HG02798 (cell line): ENCODE results near the gene ACADVL.
A peak's percentile ranks its signal among the peaks of the same experiment; 100 is the strongest.

Source experiments
- ATAC-seq: cut with Tn5 transposase; IDR thresholded peaks from one replicate; pipeline ENCODE4 v1.9.1; 2021; ENCODE audit warnings: mild to moderate bottlenecking; ENCODE audit not compliant: unreplicated experiment, poor library complexity

ACADVL gene

DNA sequence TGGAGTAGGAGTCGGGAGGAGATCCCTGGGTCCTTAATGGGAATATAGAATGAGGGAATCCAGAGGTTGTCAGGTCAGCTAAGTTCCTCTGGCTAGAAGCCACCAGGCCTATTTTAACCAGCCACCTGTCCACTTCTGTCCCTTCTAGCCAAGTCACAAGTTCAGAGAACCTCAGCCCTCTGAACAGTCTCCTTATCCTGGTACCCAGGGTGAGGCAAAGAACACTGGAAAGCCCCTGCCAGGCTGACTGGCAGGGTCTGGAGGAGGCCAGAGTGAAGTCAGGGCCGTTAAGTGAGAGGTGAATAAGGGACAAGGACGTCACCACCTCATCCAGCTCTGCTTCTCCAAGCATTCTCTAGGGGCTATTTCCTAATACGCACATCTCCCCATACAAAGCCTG is 29.1 kb downstream of the ACADVL start:
- no peak for ATAC-seq

DNA sequence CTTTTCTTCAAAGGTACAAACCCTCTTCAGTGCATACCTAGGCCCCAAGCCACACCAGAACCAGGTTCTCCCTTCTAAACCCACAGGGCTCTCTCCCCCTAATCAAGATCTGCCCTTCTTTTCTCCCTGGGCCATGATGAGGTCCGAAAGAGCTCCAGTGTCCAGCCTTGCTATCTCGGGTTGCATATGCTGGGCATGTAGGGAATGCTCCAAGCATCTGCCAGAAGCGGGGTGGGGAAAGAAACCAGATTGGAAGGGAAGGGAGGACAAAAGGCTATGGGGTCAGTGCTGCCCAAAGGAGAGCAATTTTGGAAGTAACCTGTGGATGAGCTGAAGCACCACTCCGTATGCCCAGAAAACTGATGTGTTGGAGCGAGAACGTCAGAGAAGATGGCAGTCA is 29.5 kb downstream of the ACADVL start:
- ATAC-seq = no peak

DNA sequence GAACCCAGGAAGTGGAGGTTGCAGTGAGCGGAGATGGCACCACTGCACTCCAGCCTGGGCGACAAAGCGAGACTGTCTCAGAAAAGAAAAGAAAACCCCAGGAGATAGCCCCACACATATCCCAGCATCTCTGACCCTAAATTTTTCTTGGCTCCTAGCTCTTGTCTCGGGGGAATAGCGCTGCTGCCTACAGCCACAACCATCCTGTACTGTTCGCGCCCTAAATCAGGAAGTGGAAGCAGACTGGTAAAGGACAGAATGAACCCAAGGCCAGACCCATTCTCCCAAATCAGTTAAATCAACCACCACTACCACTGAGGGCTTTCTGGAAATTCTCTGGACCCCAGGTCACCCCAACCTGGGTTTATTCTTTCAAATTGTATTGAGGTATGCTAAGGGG is 30.1 kb downstream of the ACADVL start:
- no peak for ATAC-seq

DNA sequence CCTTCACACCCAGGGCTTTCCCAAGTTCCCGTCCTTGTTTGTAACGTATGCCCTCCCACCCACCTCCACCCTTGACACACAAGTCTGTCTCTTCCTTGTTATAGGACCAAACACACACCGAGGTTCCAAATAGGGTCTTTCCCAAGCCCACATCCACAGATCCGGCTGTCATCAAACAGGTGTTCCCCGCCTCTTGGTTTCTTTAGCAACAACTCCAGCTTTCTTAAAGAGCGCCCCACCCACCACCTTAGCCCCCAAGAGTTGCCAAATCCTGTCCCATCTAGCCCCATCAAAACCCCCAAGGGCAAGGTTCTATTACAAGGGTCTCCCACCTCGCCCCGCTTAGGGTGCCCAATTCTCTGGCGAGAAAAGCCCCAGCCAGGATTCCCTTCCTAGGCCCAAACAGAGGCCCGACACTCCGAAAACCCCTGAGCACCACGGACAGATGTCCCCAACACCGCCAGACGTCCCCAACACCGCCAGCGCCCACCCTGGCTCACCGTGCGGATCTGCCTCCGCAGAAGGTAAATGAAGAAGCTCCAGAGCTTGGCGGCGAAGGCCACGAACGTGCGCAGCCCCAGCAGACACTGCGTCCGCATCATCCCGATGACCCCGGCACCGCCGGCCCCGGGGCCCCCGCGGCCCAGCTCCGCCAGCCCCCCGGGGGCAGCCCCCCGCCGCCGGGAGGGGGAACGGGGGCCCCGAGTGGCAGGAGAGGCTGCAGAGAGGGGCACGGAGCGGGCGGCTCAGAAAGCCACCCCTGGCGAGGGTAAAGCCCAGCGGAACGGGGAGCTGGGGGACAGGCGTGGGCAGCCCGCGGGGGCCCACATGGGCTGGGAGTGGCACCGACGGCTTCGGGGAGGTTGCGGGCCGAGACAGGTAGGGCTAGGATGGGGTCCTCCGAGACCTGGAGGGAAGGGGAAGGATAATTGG is 31.2 kb downstream of the ACADVL start:
- ATAC-seq = peak; percentile 7

DNA sequence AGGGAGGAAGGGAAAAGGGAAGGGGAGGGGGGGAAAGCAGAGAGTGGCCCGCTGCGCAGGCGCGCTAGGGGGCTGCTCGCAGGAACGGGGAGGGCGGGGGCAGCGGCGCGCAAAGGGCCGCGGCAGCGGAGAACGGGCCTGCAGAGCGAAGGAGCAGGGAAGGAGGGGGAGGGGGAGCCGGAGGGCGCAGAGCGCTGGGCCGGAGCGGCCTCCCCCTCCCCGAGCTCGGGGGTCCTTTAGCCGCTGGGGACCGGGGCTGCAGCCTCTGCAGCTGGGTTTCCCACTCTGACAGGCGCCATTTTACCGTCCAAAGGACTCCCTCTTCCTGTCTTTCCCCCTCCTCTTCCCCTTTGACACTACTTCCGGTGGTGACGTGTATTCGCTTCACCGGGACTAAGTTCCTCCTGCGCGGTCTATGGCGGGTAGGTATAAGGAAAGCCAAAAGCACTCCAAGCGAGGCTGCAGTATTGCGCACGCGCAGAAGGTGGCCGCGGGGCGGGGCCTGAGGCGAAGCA is 32.0 kb downstream of the ACADVL start, which contains the start of gene CTDNEP1:
TSS of gene CTDNEP1 (minus strand) at position 74 of the 515 bp plus-strand sequence. CDS start 438 bp downstream, outside the sequence.
- ATAC-seq = peak; percentile 85

DNA sequence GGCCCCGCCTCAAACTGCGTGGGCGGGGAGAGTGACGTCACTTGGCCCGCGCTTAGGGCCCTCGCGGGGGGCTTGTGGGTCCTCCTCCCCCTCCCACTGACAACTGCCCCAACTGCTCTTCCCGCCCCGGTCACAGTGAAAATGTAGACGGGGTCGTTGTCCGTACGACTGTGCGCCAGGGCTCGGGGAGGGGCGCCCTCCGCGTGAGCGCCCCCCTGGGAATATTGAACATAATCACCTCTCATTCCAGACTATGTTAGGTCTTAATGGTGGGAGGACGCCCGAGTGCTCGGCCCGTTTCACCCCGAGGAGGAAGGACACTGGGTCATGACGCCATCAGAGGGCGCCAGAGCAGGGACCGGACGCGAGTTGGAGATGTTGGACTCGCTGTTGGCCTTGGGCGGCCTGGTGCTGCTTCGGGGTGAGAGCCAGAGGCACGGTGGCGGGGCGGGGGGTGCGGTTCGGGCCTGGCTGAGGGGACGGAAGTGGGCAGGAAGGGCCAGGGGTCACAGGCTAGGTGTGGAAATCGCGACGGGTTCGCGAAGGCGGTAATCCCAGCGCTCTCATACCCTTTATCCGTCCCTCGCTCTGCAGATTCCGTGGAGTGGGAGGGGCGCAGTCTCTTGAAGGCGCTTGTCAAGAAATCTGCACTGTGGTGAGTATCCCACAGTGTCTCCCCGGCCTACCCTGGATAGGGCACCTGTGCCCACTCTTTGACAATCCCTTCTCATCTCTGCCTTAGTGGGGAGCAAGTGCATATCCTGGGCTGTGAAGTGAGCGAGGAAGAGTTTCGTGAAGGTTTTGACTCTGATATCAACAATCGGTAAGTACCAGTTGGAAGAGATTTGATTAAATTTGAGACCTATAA is 32.7 kb downstream of the ACADVL start, which contains the start of gene ELP5:
TSS of gene ELP5 (plus strand) at position 40 of the 868 bp plus-strand sequence. CDS start at position 376, 336 bp downstream.
- ATAC-seq = peak; percentile 51

DNA sequence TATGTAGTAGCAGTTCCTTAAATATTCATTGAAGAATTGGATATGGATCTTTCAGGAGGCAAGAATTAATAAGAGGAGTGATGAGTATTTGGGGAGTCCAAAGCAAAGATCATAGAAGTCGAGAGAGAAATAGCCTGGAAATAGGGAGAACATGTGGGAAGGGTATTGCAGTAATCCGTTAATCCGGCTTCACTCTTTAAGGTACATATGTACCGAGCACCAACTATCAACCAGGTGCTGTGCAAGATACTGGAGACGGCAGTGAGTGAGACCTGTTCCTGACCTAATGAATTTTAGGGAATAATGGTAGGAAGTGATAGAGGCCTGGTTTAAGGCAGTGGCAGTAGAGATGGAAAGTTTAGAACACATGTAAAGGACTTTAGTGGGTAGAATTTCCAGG is 33.3 kb downstream of the ACADVL start:
- no peak for ATAC-seq

DNA sequence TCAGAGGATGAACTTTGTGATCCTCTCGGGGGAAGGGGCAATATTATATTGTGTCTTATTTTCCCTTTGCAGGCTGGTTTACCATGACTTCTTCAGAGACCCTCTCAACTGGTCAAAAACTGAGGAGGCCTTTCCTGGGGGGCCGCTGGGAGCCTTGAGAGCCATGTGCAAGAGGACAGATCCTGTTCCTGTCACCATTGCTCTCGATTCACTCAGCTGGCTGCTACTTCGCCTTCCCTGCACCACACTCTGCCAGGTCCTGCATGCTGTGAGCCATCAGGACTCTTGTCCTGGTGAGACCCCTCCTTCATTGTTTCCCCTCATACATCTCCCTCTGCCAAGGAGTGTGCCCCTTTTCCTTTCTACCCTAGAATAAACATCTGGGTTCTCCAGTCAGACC is 34.8 kb downstream of the ACADVL start:
- ATAC-seq = no peak

DNA sequence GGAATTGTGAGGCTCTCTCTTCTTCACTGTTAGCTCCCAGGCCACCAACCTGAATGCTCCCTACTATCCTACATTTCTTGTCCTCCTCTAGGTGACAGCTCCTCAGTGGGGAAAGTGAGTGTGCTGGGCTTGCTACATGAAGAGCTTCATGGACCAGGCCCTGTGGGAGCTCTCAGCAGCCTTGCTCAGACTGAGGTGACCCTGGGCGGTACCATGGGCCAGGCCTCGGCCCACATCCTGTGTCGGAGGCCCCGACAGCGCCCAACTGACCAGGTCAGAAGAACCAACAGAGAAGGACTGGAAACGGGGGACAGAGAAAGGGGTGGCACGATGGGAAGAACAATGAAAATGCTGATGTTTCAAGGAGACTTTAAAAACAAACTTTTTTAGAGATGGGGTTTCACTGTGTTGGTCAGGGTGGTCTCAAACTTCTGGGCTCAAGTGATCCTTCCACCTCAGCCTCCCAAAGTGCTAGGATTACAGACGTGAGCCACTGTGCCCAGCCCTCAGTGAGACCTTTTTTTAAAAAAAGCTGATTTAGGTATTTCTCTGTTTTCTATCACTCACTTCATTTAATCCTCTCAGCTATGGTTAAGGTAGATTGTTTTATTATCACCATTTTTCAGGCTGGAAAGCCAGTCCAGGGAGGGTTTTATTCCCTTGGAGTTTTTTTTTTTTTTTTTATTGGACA is 37.2 kb downstream of the ACADVL start:
- ATAC-seq = no peak

DNA sequence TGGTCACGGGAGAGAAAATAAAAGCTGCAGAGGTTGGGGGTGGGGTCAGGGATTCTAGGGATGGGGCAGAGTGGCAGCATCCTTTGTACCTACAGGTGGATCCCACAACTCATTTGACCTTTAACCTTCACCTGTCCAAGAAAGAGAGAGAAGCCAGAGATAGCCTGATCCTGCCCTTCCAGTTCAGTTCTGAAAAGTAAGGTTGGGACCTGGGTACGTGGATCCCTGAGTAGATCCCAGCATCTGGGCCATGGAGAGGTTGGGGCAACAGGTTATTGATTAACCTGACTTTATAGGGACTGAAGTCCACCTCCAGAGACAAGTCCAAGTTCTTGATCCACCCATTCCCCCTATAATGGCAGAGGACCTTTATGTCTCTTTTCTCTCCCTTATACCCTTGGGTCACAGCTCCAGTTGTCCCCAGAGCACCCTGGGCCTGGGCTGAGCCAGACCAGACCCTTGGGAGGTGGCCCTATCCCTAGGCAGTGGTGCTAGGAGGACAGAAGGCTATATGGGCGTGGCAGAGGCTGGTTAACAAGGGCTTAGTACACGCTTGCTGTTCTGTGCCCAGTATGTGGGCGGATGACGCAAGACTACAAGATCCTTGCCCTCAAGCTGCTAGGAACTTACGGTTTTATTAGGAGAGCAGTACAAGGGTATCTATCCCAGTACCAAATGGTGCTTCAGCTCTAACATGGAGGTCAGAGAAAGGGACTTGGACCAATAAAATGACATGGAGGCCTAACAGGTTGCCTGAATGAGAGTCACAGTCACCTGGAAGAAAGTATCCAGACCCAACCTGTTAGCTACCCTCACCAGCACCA is 39.2 kb downstream of the ACADVL start:
- no peak for ATAC-seq

DNA sequence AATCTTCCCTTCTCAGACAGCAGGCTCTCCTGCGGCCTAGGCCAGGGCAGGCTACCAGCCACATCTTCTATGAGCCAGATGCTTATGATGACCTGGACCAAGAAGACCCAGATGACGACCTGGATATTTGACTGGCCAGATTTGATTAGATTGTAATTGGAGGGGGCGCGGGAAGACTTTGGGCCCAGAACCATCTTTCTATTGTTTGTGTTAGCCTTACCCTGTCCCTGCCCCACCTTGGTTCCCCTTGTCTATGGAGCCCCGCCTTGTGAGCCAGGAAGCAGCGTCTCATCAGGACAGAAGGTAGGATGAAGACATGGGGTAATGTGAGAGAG is 39.8 kb downstream of the ACADVL start:
- ATAC-seq = no peak

DNA sequence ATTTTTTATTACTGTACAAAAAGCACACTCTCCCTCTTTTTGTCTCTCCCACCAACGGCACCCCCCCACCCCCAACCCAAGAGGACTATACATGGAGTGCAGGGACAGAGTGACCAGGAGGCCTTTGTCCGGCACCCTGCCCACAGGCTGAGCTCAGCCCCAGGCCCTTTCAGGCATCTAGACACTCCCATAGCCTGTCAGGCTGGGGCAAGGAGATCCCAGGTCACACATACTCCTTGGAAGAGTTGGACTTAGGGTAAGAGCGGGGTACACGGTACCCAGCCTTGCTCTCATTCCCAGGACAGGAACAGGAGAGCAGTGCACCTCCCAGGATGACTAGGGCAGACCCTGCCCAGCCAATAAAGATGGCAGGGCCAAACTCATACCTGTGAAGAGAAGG is 40.4 kb downstream of the ACADVL start:
- ATAC-seq = no peak

DNA sequence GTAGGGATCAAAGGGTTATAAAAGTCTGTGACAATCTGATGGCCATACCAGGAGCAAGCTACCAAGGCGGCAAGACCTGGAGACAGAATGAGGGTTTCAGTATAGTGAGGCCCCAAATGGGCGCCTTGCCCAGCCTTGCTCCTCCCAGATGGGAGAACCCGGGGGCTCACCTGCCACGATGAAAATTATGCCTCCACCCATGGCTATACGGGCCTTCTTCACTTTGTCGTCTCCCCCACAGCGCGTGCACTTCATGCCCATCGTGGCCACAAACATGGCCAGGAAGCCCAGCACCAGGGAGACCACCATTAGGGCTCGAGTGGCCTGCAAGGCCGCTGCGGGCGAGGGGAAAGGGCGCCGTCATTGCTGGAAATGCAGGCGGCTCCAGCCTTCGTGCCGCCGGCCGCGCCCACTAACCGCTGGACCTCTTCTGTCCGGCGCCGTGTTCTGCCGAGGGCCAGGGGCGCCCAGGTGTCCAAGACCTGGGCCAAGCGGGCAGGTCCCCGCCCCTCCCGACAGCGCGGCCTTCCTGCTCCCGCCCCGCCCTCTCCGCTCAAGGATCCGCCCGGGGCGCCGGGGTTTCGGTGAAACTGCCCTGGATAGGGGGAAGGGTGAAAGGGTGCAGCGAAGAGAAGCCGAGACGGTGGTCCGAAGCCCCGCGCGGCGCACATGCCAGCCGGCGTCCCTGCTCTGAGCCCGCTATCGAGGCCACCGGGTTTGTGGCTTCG is 41.1 kb downstream of the ACADVL start:
- ATAC-seq = no peak

DNA sequence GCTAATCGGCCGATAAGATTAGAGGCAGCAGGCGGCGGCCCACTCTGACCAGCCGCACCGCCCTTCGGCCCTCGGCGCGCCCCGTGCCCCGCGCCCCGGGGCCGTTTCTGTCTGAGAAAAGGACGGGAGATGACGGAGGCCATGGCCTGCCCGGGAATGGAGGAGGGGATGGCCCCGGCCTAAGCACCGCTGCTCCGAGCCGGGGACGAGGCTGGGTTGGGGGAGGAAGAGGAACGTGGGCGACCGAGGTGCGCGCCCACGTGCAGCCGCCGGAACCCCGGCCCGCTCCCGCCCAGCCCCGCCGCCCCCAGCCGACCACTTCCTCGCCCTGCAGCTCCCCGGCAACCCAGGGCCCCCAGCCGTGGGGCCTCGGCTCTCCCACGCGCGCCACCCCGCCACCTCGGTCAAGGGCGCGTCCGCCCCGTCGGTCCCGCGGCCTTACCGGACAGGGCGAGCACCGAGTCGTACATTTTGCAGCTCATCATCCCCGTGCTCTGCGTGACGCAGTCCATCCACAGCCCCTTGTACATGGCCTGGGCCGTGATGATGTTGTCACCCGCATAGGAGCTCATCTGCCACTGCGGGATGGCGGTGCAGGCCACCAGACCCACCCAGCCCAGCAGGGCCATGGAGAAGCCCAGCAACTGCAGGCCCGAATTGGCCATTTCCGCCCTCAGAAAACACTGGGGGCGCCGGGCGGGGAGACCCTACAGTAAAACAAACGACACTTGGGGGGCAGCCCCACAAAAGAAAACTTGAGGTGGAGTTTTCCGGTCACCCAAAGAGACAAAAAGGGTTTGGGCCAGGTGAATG is 41.8 kb downstream of the ACADVL start:
- ATAC-seq = no peak

DNA sequence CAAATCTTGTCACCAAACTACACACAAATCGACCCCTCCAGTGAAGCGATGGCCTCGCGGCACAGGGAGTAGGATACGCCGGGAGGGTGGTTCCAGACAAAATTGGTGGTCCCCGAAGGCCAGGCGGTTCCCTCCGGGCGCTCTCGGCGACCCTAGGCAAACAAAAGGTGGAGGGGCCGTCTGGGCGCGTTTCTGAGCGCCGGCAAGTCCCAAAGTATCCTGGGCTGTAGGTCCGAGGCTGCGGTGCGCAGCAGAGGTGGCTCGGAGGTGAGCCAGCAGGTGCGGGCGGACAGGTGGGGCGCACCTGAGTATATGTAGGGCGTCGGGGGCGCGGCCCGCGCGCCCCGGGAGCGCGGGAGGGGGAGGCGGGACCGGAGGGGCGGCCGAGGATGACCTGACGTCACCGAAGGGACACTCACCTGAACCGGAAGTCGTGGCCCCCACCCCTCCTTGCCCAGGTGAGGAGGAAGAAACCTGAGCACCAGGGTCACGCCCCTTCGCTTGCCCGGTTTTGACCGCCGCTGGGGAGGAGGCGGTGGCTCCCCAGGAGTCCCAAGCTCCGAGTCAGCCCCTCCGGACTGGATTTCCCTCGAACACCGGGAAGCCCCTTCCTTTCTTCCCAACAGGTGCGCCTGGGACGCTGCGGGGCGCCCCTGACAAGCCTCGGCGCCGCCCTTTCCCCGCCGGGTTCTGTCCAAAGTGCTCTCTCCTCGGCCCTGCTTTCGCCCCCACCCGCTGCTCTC is 42.6 kb downstream of the ACADVL start, which contains the start of gene CLDN7:
TSS of gene CLDN7 (minus strand) at position 287 of the 743 bp plus-strand sequence. CDS start 435 bp downstream, outside the sequence.
- ATAC-seq = no peak

DNA sequence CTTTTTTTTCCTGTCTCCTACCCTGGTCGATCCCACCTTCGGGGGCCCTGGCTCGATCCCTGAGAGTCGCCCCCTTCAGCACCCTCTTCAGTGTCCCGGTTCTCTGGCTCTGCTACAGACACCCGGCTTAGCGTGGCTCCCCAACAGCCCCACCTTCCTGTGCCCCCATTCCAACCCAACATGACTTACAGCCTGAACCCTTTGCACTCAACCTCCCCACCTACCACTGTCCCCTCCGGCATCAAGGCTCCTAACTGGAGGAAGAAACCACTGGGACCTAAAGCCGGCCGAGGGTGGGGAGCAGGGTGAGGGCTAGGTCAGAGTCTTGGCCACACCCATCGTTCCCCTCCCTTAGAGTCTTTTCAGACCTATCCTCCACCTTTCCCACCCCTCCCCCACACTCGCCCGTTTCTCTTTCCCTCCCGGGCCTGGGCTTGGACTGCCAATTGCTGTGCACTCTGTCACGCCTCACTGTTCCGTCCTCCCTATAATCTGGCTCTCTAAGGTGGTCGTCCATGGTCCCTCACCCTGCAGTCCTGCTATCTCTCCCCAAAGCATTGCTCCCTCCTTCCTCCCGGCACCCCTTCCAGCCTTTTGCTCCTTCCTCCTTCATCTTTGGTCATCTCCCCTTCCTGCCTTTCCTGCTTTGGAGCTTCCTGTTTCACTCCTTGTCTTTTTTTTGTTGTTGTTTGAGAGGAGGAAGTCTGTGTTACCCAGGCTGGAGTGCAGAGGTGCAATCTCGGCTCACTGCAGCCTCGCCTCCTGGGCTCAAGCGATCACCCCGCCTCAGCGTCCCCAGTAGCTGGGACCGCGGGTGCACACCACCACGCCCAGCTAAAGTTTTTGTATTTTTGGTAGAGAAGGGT is 43.4 kb downstream of the ACADVL start:
- no peak for ATAC-seq

DNA sequence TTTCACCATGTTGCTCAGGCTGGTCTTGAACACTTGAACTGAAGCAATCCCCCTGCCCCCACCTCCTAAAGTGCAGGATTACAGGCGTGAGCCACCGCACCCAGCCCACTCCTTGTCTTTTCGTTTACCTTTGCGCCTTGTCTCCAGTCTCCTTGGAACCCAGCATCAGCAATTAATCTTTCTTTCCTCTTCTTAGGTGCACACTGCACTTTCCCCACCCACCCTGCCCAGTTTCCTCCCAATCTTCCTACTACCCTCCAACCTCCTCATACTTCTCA is 44.0 kb downstream of the ACADVL start:
- ATAC-seq = no peak
